ENCODE results near the gene GABRA4. TPM values are rescaled to one million over a fixed set of nuclear protein-coding genes. Genes with fewer than 3 reads are reported as not detected.

Gene GABRA4
- not detected in 2 replicates for total RNA-seq (2022)
- Bru-seq, nascent RNA, result not detected
- BruChase-seq, experiment 1, labeled RNA remaining after a 6-hour chase, result not detected
- not detected for BruChase-seq, experiment 2, labeled RNA remaining after a 2-hour chase
- long read RNA-seq, result 0 reads

DNA sequence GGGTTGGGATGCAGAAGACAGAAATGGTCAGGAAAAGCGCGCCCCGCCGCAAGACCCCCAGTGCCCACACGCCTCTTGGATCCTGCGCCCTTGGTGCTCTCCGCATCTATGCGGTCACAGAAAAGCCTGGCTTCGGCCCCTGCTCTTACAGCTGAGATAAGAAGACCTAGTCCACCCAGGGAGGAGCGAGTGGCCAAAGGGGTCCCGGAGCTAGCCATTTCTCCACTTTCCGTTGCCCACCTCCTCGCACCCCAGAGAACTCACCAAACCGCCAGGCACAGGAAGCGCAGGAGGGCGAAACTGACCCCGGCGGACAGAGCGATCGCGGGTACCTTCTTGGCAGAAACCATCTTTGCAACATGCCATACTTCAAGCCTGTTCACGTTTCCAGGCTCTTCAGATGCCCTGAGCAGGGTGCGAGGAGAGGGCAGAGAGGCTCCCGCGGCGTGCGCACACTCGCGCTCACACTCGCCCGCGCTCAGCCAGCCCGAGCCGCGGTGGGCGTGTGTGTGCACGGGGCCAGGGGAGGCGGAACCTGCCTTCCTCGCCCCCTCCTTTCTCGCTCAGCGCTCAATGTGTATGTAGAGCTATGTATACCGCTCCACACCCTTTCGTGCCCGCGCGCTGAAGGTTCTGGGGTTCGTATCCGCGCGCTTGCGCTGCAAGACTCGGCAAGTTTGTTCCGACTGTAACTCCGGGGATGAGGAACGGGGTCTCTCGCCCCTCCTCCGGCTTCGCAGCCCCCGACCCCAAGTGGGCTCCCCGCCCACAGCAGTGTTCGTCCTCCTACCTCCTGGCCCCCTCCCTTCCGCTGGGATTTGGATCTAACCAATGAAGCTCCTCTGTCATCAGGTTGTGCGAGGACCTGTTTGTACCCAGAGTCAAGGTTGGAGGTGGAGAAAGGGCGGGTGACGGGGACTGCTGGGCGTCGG, at the start of gene GABRA4:
Gene GABRA4, minus strand, starts transcription at position 507 of the 932 bp plus-strand sequence. Its CDS starts 157 bp downstream, at position 350.
- CTCF ChIA-PET, result no interaction called here
- no peak for DNase-seq
- Mint-ChIP-seq H3K9me3 (ENCODE audit: low read depth, unreplicated experiment) (no peaks in the 10 kb centered on the region), H3K27ac (ENCODE audit: unreplicated experiment) (no peak within 1 kb of the TSS), H3K27me3 (ENCODE audit: unreplicated experiment) (peaks cover 21% of the 10 kb centered on the region), H3K4me3 (ENCODE audit: low read depth, unreplicated experiment) (no peak within 1 kb of the TSS), H3K36me3 (ENCODE audit: insufficient read depth, unreplicated experiment) (no peaks in the 10 kb centered on the region), H3K4me1 (ENCODE audit: low read depth, unreplicated experiment) (no peaks in the 10 kb centered on the region)
- no TSS peak for BruUV-seq (replicated peaks)
- TF ChIP-seq, protein P1, sequence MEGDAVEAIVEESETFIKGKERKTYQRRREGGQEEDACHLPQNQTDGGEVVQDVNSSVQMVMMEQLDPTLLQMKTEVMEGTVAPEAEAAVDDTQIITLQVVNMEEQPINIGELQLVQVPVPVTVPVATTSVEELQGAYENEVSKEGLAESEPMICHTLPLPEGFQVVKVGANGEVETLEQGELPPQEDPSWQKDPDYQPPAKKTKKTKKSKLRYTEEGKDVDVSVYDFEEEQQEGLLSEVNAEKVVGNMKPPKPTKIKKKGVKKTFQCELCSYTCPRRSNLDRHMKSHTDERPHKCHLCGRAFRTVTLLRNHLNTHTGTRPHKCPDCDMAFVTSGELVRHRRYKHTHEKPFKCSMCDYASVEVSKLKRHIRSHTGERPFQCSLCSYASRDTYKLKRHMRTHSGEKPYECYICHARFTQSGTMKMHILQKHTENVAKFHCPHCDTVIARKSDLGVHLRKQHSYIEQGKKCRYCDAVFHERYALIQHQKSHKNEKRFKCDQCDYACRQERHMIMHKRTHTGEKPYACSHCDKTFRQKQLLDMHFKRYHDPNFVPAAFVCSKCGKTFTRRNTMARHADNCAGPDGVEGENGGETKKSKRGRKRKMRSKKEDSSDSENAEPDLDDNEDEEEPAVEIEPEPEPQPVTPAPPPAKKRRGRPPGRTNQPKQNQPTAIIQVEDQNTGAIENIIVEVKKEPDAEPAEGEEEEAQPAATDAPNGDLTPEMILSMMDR (IDR thresholded peaks at IDR 0.05; ENCODE audit: unreplicated experiment), result no peak
- intact Hi-C loops (cut with micrococcal nuclease; ENCODE audit: unreplicated experiment), result no loop called here

DNA sequence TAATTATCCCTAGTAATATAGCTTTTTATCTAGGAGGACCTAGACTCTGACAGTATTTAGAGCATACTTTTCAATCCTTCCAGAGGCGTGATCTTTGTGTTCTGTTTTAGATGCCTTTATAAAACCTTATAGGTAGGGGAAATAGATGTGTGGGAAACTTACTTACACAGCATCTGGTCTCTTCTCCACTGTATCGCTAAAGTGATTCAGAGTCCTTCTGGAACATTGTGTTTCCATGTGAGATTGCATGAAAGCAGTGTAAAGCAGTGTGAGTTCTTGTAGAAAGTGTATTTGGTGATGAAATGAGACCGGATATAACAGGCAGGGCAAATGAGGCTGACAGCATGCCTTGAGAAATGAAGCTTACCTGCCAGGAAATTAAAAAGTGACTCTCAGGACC, 47.4 kb upstream of the GABRA4 start:
- Mint-ChIP-seq H3K4me3 (ENCODE audit: low read depth, unreplicated experiment) (no peak overlapping the region), H3K36me3 (ENCODE audit: insufficient read depth, unreplicated experiment) (no peaks in the 10 kb centered on the region), H3K4me1 (ENCODE audit: low read depth, unreplicated experiment) (no peaks in the 10 kb centered on the region), H3K9me3 (ENCODE audit: low read depth, unreplicated experiment) (no peaks in the 10 kb centered on the region), H3K27me3 (ENCODE audit: unreplicated experiment) (no peaks in the 10 kb centered on the region), H3K27ac (ENCODE audit: unreplicated experiment) (no peak overlapping the region)
- DNase-seq, result no peak
- BruUV-seq (replicated peaks), result no TSS peak
- CTCF ChIA-PET, result no interaction called here
- intact Hi-C loops (cut with micrococcal nuclease; ENCODE audit: unreplicated experiment), result no loop called here
- TF ChIP-seq, protein P1 (IDR thresholded peaks at IDR 0.05; ENCODE audit: unreplicated experiment), result no peak

DNA sequence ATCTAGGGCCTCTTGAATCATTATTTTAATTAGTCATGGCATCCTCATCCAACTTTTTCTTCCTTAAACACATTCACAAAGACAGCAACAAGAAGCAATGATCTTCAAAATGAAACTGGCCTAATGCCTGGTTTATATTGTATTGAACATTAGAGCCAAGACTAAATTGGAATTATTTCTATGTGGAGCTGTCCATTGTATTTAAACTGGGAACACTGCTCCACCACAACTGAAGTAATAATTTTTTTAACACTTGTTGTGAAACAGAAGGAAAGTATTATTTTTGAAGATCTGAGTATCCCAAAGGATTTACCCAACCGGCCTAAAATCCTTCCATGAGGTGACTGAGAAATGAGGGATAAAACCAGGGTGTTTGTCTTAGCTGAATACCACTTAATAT, 44.9 kb upstream of the GABRA4 start:
- intact Hi-C loops (cut with micrococcal nuclease; ENCODE audit: unreplicated experiment), result no loop called here
- no peak overlapping the region for H3K4me3 Mint-ChIP-seq (ENCODE audit: low read depth, unreplicated experiment)
- no TSS peak for BruUV-seq (replicated peaks)

DNA sequence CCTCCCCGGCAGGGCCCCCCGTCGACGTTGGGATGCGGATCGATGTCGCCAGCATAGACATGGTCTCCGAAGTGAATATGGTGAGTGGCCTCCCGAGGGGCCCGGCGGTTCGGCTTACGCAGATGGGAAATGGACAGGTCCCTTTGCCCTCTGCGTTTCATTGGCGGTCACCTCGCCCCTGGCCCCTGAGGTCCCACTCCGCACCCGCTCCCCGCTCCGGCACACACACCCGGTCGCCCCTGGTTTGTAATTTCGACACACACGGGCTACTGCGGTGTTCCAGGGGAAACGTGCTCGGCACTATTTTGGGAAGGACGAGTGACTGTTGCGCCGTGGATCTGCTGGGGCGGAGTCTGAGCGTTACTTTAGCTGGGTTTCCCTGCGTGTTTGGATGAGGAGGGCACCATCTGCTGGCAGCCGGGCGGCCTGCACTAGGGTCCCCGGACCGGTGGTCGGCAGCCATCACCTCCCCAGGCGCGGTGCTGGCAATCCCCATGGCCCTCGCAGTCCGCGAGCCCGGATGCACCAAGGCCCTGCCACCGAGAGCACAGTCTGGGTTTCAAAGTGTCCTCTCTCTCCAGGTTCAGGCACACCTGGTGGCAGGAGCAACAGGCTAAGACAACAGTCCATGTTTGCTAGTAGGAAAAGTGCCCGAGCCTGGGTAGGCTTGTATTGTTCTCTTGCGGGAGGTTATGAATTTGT, 39.2 kb upstream of the GABRA4 start:
- DNase-seq, result peak; percentile 58
- no TSS peak for BruUV-seq (replicated peaks)
- Mint-ChIP-seq H3K27ac (ENCODE audit: unreplicated experiment) (no peak overlapping the region), H3K4me3 (ENCODE audit: low read depth, unreplicated experiment) (peak overlapping the region; percentile 61), H3K4me1 (ENCODE audit: low read depth, unreplicated experiment) (no peaks in the 10 kb centered on the region), H3K9me3 (ENCODE audit: low read depth, unreplicated experiment) (no peaks in the 10 kb centered on the region), H3K36me3 (ENCODE audit: insufficient read depth, unreplicated experiment) (peaks cover 16% of the 10 kb centered on the region), H3K27me3 (ENCODE audit: unreplicated experiment) (peaks cover 13% of the 10 kb centered on the region)
- CTCF ChIA-PET, result interaction anchor here (0.7 to 1.0 kb wide), 2 partner anchors 90 to 99 kb away, joined by 3 to 5 read pairs; no protein-coding TSS in a partner anchor
- TF ChIP-seq, protein P1 (IDR thresholded peaks at IDR 0.05; ENCODE audit: unreplicated experiment), result peak; percentile 62
- intact Hi-C loops (cut with micrococcal nuclease; ENCODE audit: unreplicated experiment), result loop anchor here (2.0 to 5.0 kb wide), 3 partner anchors 90 to 188 kb away; no protein-coding TSS in a partner anchor

More for the DNA sequence above, 44.9 kb upstream of the GABRA4 start:
- no peak for DNase-seq
- no peaks in the 10 kb centered on the region for H3K4me1 Mint-ChIP-seq (ENCODE audit: low read depth, unreplicated experiment)
- no peaks in the 10 kb centered on the region for H3K27me3 Mint-ChIP-seq (ENCODE audit: unreplicated experiment)
- CTCF ChIA-PET, result no interaction called here
- TF ChIP-seq, protein P1 (IDR thresholded peaks at IDR 0.05; ENCODE audit: unreplicated experiment), result no peak
- no peaks in the 10 kb centered on the region for H3K9me3 Mint-ChIP-seq (ENCODE audit: low read depth, unreplicated experiment)
- no peaks in the 10 kb centered on the region for H3K36me3 Mint-ChIP-seq (ENCODE audit: insufficient read depth, unreplicated experiment)
- no peak overlapping the region for H3K27ac Mint-ChIP-seq (ENCODE audit: unreplicated experiment)
